ENCODE data around the gene SMIM31. TPM values are rescaled to one million over a fixed set of nuclear protein-coding genes. Genes with fewer than 3 reads are reported as not detected.
A peak's percentile ranks its signal among the peaks of the same experiment; 100 is the strongest.

Gene SMIM31
- polyA plus RNA-seq, 1 donor = 23.4 TPM

GRCh38 chr4:164815711-164816110, 61.8 kb downstream of the SMIM31 start:
- Histone ChIP-seq H3K27me3 (ENCODE audit: control insufficient read depth, insufficient read depth, low read length) (no peaks in the 10 kb centered on the region), H3K9me3 (ENCODE audit: control insufficient read depth, low read depth, low read length) (no peaks in the 10 kb centered on the region), H3K4me3 (ENCODE audit: low read length) (no peak overlapping the region), H3K27ac (ENCODE audit: low read length) (no peak overlapping the region), H3K4me1 (ENCODE audit: control insufficient read depth, insufficient read depth, low read length) (no peaks in the 10 kb centered on the region), H3K36me3 (ENCODE audit: control insufficient read depth, insufficient read depth, low read length) (no peaks in the 10 kb centered on the region)
- no peak for DNase-seq
- WGBS (ENCODE audit: insufficient coverage, low lambda C conversion rate) = no CpG with 5 or more reads among the region's 1 CpG

GRCh38 chr4:164819366-164819765, 65.4 kb downstream of the SMIM31 start:
- no peak for DNase-seq
- no CpG with 5 or more reads among the region's 1 CpG for WGBS (ENCODE audit: insufficient coverage, low lambda C conversion rate)

GRCh38 chr4:164821711-164822110, 67.8 kb downstream of the SMIM31 start:
- Histone ChIP-seq H3K27ac (ENCODE audit: low read length) (no peak overlapping the region), H3K27me3 (ENCODE audit: control insufficient read depth, insufficient read depth, low read length) (no peaks in the 10 kb centered on the region), H3K4me3 (ENCODE audit: low read length) (no peak overlapping the region), H3K4me1 (ENCODE audit: control insufficient read depth, insufficient read depth, low read length) (no peaks in the 10 kb centered on the region), H3K36me3 (ENCODE audit: control insufficient read depth, insufficient read depth, low read length) (no peaks in the 10 kb centered on the region), H3K9me3 (ENCODE audit: control insufficient read depth, low read depth, low read length) (no peaks in the 10 kb centered on the region)
- 38% methylated on average over 1 of the region's 4 CpGs for WGBS (ENCODE audit: insufficient coverage, low lambda C conversion rate)
- no peak for DNase-seq

More at GRCh38 chr4:164819366-164819765, 65.4 kb downstream of the SMIM31 start:
- H3K36me3 ChIP-seq (ENCODE audit: control insufficient read depth, insufficient read depth, low read length) = no peaks in the 10 kb centered on the region
- H3K27me3 ChIP-seq (ENCODE audit: control insufficient read depth, insufficient read depth, low read length) = no peaks in the 10 kb centered on the region
- H3K4me3 ChIP-seq (ENCODE audit: low read length) = no peak overlapping the region
- no peaks in the 10 kb centered on the region for H3K9me3 ChIP-seq (ENCODE audit: control insufficient read depth, low read depth, low read length)
- H3K27ac ChIP-seq (ENCODE audit: low read length) = no peak overlapping the region
- no peaks in the 10 kb centered on the region for H3K4me1 ChIP-seq (ENCODE audit: control insufficient read depth, insufficient read depth, low read length)

GRCh38 chr4:164824581-164824980, 70.7 kb downstream of the SMIM31 start:
- H3K9me3 ChIP-seq (ENCODE audit: control insufficient read depth, low read depth, low read length) = no peaks in the 10 kb centered on the region
- no peaks in the 10 kb centered on the region for H3K4me1 ChIP-seq (ENCODE audit: control insufficient read depth, insufficient read depth, low read length)
- DNase-seq = no peak
- no peaks in the 10 kb centered on the region for H3K36me3 ChIP-seq (ENCODE audit: control insufficient read depth, insufficient read depth, low read length)
- H3K27me3 ChIP-seq (ENCODE audit: control insufficient read depth, insufficient read depth, low read length) = no peaks in the 10 kb centered on the region
- no peak overlapping the region for H3K4me3 ChIP-seq (ENCODE audit: low read length)
- WGBS (ENCODE audit: insufficient coverage, low lambda C conversion rate) = no CpG with 5 or more reads among the region's 4 CpGs
- H3K27ac ChIP-seq (ENCODE audit: low read length) = no peak overlapping the region

GRCh38 chr4:164828955-164829354, 75.0 kb downstream of the SMIM31 start:
- Histone ChIP-seq H3K27ac (ENCODE audit: low read length) (no peak overlapping the region), H3K4me3 (ENCODE audit: low read length) (no peak overlapping the region)
- no CpG with 5 or more reads among the region's 3 CpGs for WGBS (ENCODE audit: insufficient coverage, low lambda C conversion rate)

GRCh38 chr4:164846566-164846965, 92.6 kb downstream of the SMIM31 start:
- Histone ChIP-seq H3K4me1 (ENCODE audit: control insufficient read depth, insufficient read depth, low read length) (no peaks in the 10 kb centered on the region), H3K4me3 (ENCODE audit: low read length) (no peak overlapping the region), H3K27ac (ENCODE audit: low read length) (no peak overlapping the region), H3K9me3 (ENCODE audit: control insufficient read depth, low read depth, low read length) (no peaks in the 10 kb centered on the region), H3K36me3 (ENCODE audit: control insufficient read depth, insufficient read depth, low read length) (no peaks in the 10 kb centered on the region), H3K27me3 (ENCODE audit: control insufficient read depth, insufficient read depth, low read length) (no peaks in the 10 kb centered on the region)
- peak; percentile 3 to 5 for DNase-seq
- WGBS (ENCODE audit: insufficient coverage, low lambda C conversion rate) = 50% methylated on average over 2 of the region's 4 CpGs

More at GRCh38 chr4:164828955-164829354, 75.0 kb downstream of the SMIM31 start:
- Histone ChIP-seq H3K36me3 (ENCODE audit: control insufficient read depth, insufficient read depth, low read length) (no peaks in the 10 kb centered on the region), H3K9me3 (ENCODE audit: control insufficient read depth, low read depth, low read length) (no peaks in the 10 kb centered on the region), H3K4me1 (ENCODE audit: control insufficient read depth, insufficient read depth, low read length) (no peaks in the 10 kb centered on the region), H3K27me3 (ENCODE audit: control insufficient read depth, insufficient read depth, low read length) (no peaks in the 10 kb centered on the region)
- DNase-seq = no peak

GRCh38 chr4:164847016-164847415, 93.1 kb downstream of the SMIM31 start:
- H3K27ac ChIP-seq (ENCODE audit: low read length) = no peak overlapping the region
- no peaks in the 10 kb centered on the region for H3K27me3 ChIP-seq (ENCODE audit: control insufficient read depth, insufficient read depth, low read length)
- no peak for DNase-seq
- H3K9me3 ChIP-seq (ENCODE audit: control insufficient read depth, low read depth, low read length) = no peaks in the 10 kb centered on the region
- H3K4me3 ChIP-seq (ENCODE audit: low read length) = no peak overlapping the region
- H3K4me1 ChIP-seq (ENCODE audit: control insufficient read depth, insufficient read depth, low read length) = no peaks in the 10 kb centered on the region
- H3K36me3 ChIP-seq (ENCODE audit: control insufficient read depth, insufficient read depth, low read length) = no peaks in the 10 kb centered on the region
- no CpG with 5 or more reads among the region's 3 CpGs for WGBS (ENCODE audit: insufficient coverage, low lambda C conversion rate)

GRCh38 chr4:164847967-164848649, 94.2 kb downstream of the SMIM31 start:
- H3K4me1 ChIP-seq (ENCODE audit: control insufficient read depth, insufficient read depth, low read length) = no peaks in the 10 kb centered on the region
- no peak overlapping the region for H3K4me3 ChIP-seq (ENCODE audit: low read length)
- DNase-seq = no peak
- no peaks in the 10 kb centered on the region for H3K27me3 ChIP-seq (ENCODE audit: control insufficient read depth, insufficient read depth, low read length)
- H3K9me3 ChIP-seq (ENCODE audit: control insufficient read depth, low read depth, low read length) = no peaks in the 10 kb centered on the region
- no peak overlapping the region for H3K27ac ChIP-seq (ENCODE audit: low read length)
- no CpG with 5 or more reads among the region's 2 CpGs for WGBS (ENCODE audit: insufficient coverage, low lambda C conversion rate)
- H3K36me3 ChIP-seq (ENCODE audit: control insufficient read depth, insufficient read depth, low read length) = no peaks in the 10 kb centered on the region

Other genes starting within 250 kb of the SMIM31 start
- gene APELA, start 123.0 kb downstream of the SMIM31 start, polyA plus RNA-seq = 2.3 TPM
- 6.0 TPM for gene TRIM61, start 223.5 kb downstream of the SMIM31 start, polyA plus RNA-seq

Measured in large intestine (tissue), 3 donors.